Measurements from ENCODE around the gene MRPL12. TPM values are rescaled to one million over a fixed set of nuclear protein-coding genes. Genes with fewer than 3 reads are reported as not detected.
"Not testable (repeated sequence)": the region's sequence is repeated elsewhere in the genome, so short reads cannot be mapped to it uniquely, and the experiment has no call there.

The MRPL12 gene
- total and polyA plus RNA-seq, 2 donors (not counting 1 experiment from before 2014, with no cell fraction given) = 23.8 to 25.6 TPM

DNA sequence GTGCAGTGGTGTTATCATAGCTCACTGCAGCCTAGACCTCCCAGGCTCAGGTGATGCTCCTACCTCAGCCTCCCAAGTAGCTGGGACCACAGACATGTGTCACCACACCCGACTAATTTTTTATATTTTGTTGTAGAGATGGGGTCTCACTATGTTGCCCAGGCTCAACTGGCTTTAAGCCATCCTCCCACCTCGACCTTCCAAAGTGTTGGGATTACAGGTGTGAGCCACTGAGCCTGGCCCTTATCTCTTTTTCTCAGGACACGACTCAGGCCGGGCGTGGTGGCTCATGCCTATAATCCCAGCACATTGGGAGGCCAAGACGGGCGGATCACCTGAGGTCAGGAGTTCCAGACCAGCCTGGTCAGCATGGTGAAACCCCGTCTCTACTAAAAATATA lies 36.4 kb downstream of the MRPL12 start:
- H2AFZ ChIP-seq (ENCODE audit: insufficient read depth, low read depth, low read length, poor library complexity, severe bottlenecking); intact Hi-C loops (cut with micrococcal nuclease); CTCF ChIA-PET; H3K9me3 Mint-ChIP-seq (ENCODE audit: insufficient read depth); H3K36me3 ChIP-seq (replicated peaks in 1 of 2; ENCODE audit: control extremely low read depth in 1 of 2, control insufficient read depth in 1 of 2, extremely low read depth in 1 of 2, insufficient read depth in 2 of 2, low read length in 1 of 2); H3K4me3 Mint-ChIP-seq; H3K4me1 Mint-ChIP-seq; H3K9ac ChIP-seq (ENCODE audit: low read length); ATAC-seq (ENCODE audit: low read depth); H3K27me3 Mint-ChIP-seq; DNase-seq; H3K79me2 ChIP-seq (ENCODE audit: control insufficient read depth, insufficient read depth, low read length); H3K27ac ChIP-seq (ENCODE audit: low read length in 2 of 2); H3K27ac Mint-ChIP-seq; H3K4me2 ChIP-seq (replicated peaks; ENCODE audit: low read depth, low read length, poor library complexity, severe bottlenecking); H3K4me3 ChIP-seq (ENCODE audit: control extremely low read depth in 1 of 5, extremely low read depth in 1 of 5, insufficient read depth in 1 of 5, low read depth in 2 of 5, low read length in 4 of 5); H4K20me1 ChIP-seq (ENCODE audit: control insufficient read depth, insufficient read depth, low read length, poor library complexity, severe bottlenecking); H3K9me3 ChIP-seq (ENCODE audit: control extremely low read depth in 1 of 3, control insufficient read depth in 2 of 3, insufficient read depth in 1 of 3, low read length in 2 of 3): not testable (repeated sequence)
- peaks cover 0 to 28% (median 0%) of the 10 kb centered on the region in 4 experiments for H3K27me3 ChIP-seq (replicated peaks in 1 of 4; ENCODE audit: control extremely low read depth in 1 of 4, control insufficient read depth in 3 of 4, insufficient read depth in 4 of 4, low read length in 3 of 4)
- peaks cover 6 to 13% of the 10 kb centered on the region in 2 donors for H3K4me1 ChIP-seq (ENCODE audit: control insufficient read depth in 2 of 2, insufficient read depth in 2 of 2, low read length in 2 of 2)
- WGBS (ENCODE audit: insufficient coverage) = 97% methylated on average over 5 of the region's 8 CpGs
- POLR2A ChIA-PET = interaction anchor here (0.7 kb wide), 1 partner anchor 73 kb away, joined by 4 read pairs; no protein-coding TSS in a partner anchor

DNA sequence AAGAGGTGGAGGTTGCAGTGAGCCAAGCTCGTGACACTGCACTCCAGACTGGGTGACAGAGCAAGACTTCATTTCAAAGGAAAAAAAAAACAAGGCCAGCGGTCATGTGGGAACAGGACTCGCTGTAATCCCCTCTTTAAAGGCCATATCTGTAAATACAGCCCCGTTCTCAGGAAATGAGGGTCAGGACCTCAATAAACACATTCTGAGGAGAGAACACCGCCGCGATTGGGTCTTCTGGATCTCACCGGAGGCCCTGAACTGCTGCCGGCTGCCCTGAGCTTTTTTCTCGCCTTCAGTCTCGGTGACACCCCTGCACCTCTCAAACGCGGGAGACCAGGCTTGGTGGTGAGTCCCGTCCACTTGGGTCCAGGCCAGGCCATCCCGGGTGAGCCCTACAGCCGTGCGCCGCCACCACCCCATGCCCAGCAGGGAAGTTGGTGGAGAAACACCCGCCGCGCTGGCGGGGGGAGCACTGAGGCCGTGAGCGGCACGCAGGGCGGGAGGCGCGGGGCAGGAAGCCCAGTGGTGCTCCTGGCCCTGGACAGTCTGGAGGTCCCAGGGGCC lies 37.3 kb downstream of the MRPL12 start:
- no peaks in the 10 kb centered on the region for H3K36me3 ChIP-seq (replicated peaks in 1 of 2; ENCODE audit: control extremely low read depth in 1 of 2, control insufficient read depth in 1 of 2, extremely low read depth in 1 of 2, insufficient read depth in 2 of 2, low read length in 1 of 2)
- POLR2A ChIA-PET = no interaction called here
- intact Hi-C loops (cut with micrococcal nuclease) = no loop called here
- H3K27ac ChIP-seq (ENCODE audit: low read length in 2 of 2) = no peak overlapping the region
- H3K27me3 ChIP-seq (replicated peaks in 1 of 4; ENCODE audit: control extremely low read depth in 1 of 4, control insufficient read depth in 3 of 4, insufficient read depth in 4 of 4, low read length in 3 of 4) = peaks cover 0 to 19% (median 0%) of the 10 kb centered on the region in 4 experiments
- H3K4me1 ChIP-seq (ENCODE audit: control insufficient read depth in 2 of 2, insufficient read depth in 2 of 2, low read length in 2 of 2) = peaks cover 2 to 8% of the 10 kb centered on the region in 2 donors
- H3K4me1 Mint-ChIP-seq = peaks cover 6% of the 10 kb centered on the region
- no peaks in the 10 kb centered on the region for H3K79me2 ChIP-seq (ENCODE audit: control insufficient read depth, insufficient read depth, low read length)
- DNase-seq (no peak), ATAC-seq (ENCODE audit: low read depth) (no peak)
- H3K9me3 ChIP-seq (ENCODE audit: control extremely low read depth in 1 of 3, control insufficient read depth in 2 of 3, insufficient read depth in 1 of 3, low read length in 2 of 3) = peaks cover 0 to 3% (median 0%) of the 10 kb centered on the region in 3 donors
- H3K27me3 Mint-ChIP-seq = peaks cover 4% of the 10 kb centered on the region
- TF ChIP-seq EZH2 (IDR thresholded peaks at IDR 0.05; ENCODE audit: borderline replicate concordance, insufficient read depth, low read depth, low read length, poor library complexity, severe bottlenecking) = no peak
- TF ChIP-seq, protein P1, sequence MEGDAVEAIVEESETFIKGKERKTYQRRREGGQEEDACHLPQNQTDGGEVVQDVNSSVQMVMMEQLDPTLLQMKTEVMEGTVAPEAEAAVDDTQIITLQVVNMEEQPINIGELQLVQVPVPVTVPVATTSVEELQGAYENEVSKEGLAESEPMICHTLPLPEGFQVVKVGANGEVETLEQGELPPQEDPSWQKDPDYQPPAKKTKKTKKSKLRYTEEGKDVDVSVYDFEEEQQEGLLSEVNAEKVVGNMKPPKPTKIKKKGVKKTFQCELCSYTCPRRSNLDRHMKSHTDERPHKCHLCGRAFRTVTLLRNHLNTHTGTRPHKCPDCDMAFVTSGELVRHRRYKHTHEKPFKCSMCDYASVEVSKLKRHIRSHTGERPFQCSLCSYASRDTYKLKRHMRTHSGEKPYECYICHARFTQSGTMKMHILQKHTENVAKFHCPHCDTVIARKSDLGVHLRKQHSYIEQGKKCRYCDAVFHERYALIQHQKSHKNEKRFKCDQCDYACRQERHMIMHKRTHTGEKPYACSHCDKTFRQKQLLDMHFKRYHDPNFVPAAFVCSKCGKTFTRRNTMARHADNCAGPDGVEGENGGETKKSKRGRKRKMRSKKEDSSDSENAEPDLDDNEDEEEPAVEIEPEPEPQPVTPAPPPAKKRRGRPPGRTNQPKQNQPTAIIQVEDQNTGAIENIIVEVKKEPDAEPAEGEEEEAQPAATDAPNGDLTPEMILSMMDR (IDR thresholded peaks at IDR 0.05) = no peak
- 17% methylated on average over 28 of the region's 28 CpGs for WGBS (ENCODE audit: insufficient coverage)
- H3K9me3 Mint-ChIP-seq (ENCODE audit: insufficient read depth) = no peaks in the 10 kb centered on the region
- H3K4me3 Mint-ChIP-seq = no peak overlapping the region
- no peak overlapping the region for H3K4me2 ChIP-seq (replicated peaks; ENCODE audit: low read depth, low read length, poor library complexity, severe bottlenecking)
- H3K9ac ChIP-seq (ENCODE audit: low read length) = no peak overlapping the region
- no peak overlapping the region for H3K4me3 ChIP-seq (ENCODE audit: control extremely low read depth in 1 of 5, extremely low read depth in 1 of 5, insufficient read depth in 1 of 5, low read depth in 2 of 5, low read length in 4 of 5)
- H4K20me1 ChIP-seq (ENCODE audit: control insufficient read depth, insufficient read depth, low read length, poor library complexity, severe bottlenecking) = no peaks in the 10 kb centered on the region
- peak overlapping the region; percentile 10 for H2AFZ ChIP-seq (ENCODE audit: insufficient read depth, low read depth, low read length, poor library complexity, severe bottlenecking)
- H3K27ac Mint-ChIP-seq = no peak overlapping the region
- CTCF ChIA-PET = no interaction called here

All from B cell (primary cell).